ENCODE measurements around the gene SCIN. TPM values are rescaled to one million over a fixed set of nuclear protein-coding genes. Genes with fewer than 3 reads are reported as not detected.

SCIN gene
- polyA plus RNA-seq, 1 of the 3 experiments (the other 2 are of a cell fraction): 0.02 TPM

GRCh38 chr7:12552876-12553275 is 17.6 kb upstream of the SCIN start:
- no peaks in the 10 kb centered on the region for H3K9me3 ChIP-seq
- TF ChIP-seq EP300 (IDR thresholded peaks at IDR 0.05; ENCODE audit: borderline replicate concordance in 1 of 2, low read depth in 1 of 2, low read length in 1 of 2) (no peak), EZH2phosphoT487 (IDR thresholded peaks at IDR 0.05; ENCODE audit: borderline replicate concordance, low read depth) (no peak), GATA2 (CRISPR knock-in tag; IDR thresholded peaks at IDR 0.05) (no peak), NFIC (IDR thresholded peaks at IDR 0.05; ENCODE audit: borderline replicate concordance) (no peak), ELF1 (IDR thresholded peaks at IDR 0.05) (no peak), USF2 (IDR thresholded peaks at IDR 0.05; ENCODE audit: borderline replicate concordance, low read depth, low read length) (no peak), TEAD4 (IDR thresholded peaks at IDR 0.05; ENCODE audit: borderline replicate concordance, insufficient read depth) (no peak), FOSL2 (IDR thresholded peaks at IDR 0.05; ENCODE audit: borderline replicate concordance, low read depth) (no peak), MXI1 (IDR thresholded peaks at IDR 0.05; ENCODE audit: low read depth, low read length) (no peak), IRF3 (IDR thresholded peaks at IDR 0.05; ENCODE audit: low read depth, low read length) (no peak), NRF1 (IDR thresholded peaks at IDR 0.05; ENCODE audit: low read depth, low read length) (no peak), SIN3A (IDR thresholded peaks at IDR 0.05; ENCODE audit: borderline replicate concordance, low read depth, low read length) (no peak), FOXJ3 (CRISPR knock-in tag; IDR thresholded peaks at IDR 0.05) (no peak), MEF2A (IDR thresholded peaks at IDR 0.05; ENCODE audit: borderline replicate concordance, low read depth) (no peak), TAF1 (IDR thresholded peaks at IDR 0.05; ENCODE audit: borderline replicate concordance, low read depth, low read length) (no peak), MAX (IDR thresholded peaks at IDR 0.05; ENCODE audit: low read depth) (no peak), REST (IDR thresholded peaks at IDR 0.05; ENCODE audit: low read depth, low read length) (no peak)
- H3K4me2 ChIP-seq: no peak overlapping the region
- H3K27ac ChIP-seq (ENCODE audit: low read depth in 2 of 2, low read length in 1 of 2): no peak overlapping the region
- CTCF ChIA-PET: interaction anchor here (1.2 to 2.0 kb wide), 3 partner anchors 9 to 63 kb away, joined by 3 to 7 read pairs (median 7); no protein-coding TSS in a partner anchor
- POLR2A ChIA-PET: no interaction called here
- H4K20me1 ChIP-seq (ENCODE audit: insufficient read depth): no peaks in the 10 kb centered on the region
- no peak overlapping the region for H3K9ac ChIP-seq
- no peak for DNase-seq
- H3F3A ChIP-seq (replicated peaks; ENCODE audit: insufficient read depth): no peaks in the 10 kb centered on the region
- no peaks in the 10 kb centered on the region for H3K27me3 ChIP-seq (ENCODE audit: insufficient read depth)
- no peak overlapping the region for H3K4me3 ChIP-seq (ENCODE audit: low read depth in 2 of 2, low read length in 1 of 2)
- H3K79me2 ChIP-seq (ENCODE audit: insufficient read depth): no peaks in the 10 kb centered on the region
- H3K4me1 ChIP-seq (ENCODE audit: control insufficient read depth in 1 of 2, insufficient read depth in 2 of 2, low read depth in 1 of 2, low read length in 1 of 2): no peaks in the 10 kb centered on the region; a peak in 1 of 4 replicates
- WGBS (ENCODE audit: low lambda C conversion rate): 79% methylated on average over 1 of the region's 1 CpG
- H3K9me2 ChIP-seq: no peaks in the 10 kb centered on the region
- no peak overlapping the region for H2AFZ ChIP-seq (ENCODE audit: low read depth)
- H3K36me3 ChIP-seq (replicated peaks in 1 of 2; ENCODE audit: control insufficient read depth in 1 of 2, insufficient read depth in 2 of 2, low read length in 1 of 2): no peaks in the 10 kb centered on the region

Measured in SK-N-SH (cell line).